Gastroesophageal sphincter (tissue), 3 donors: Measurements from ENCODE around the gene DNAJB7.

Experiments
- CTCF ChIP-seq, 4 experiments: fragments of 200-600 bp in 2 of 4; fragments of 450-650 bp in 2 of 4; sonication (generic) in 1 of 4; IDR thresholded peaks; one replicate each; pipeline ENCODE4 v1.5.1; 2017 to 2019; ENCODE audit warnings: antibody characterized with exemption in 4 of 4, mild to moderate bottlenecking in 2 of 4, moderate library complexity in 2 of 4
- EP300 ChIP-seq: sonication (generic); formaldehyde crosslinking; IDR thresholded peaks from one replicate; pipeline ENCODE4 v1.6.1; 2017; ENCODE audit warnings: antibody characterized with exemption, mild to moderate bottlenecking
- POLR2A ChIP-seq, 2 donors: fragments of 450-650 bp; IDR thresholded peaks; one replicate each; pipeline ENCODE4 v1.6.1; 2017; ENCODE audit warnings: antibody characterized with exemption in 2 of 2, mild to moderate bottlenecking in 2 of 2, moderate library complexity in 1 of 2
- POLR2AphosphoS5 ChIP-seq: sonication (generic); formaldehyde crosslinking; IDR thresholded peaks from one replicate; pipeline ENCODE4 v1.6.1; 2017; ENCODE audit warnings: antibody characterized with exemption

- TF ChIP-seq CTCF (IDR thresholded peaks at IDR 0.05) (no peak), POLR2A (IDR thresholded peaks at IDR 0.05) (no peak), POLR2AphosphoS5 (no peak), EP300 (no peak)
Measured at GRCh38 chr22:40829131-40829530, 32.8 kb downstream of the DNAJB7 start.
